OCI-LY3 (cell line): Measurements from ENCODE around the gene DNAAF9.

Experiments used
- EZH2phosphoT487 ChIP-seq: fragments of 200-600 bp; shearing (Covaris generic); IDR thresholded peaks from 2 replicates; pipeline ENCODE4 v1.6.1; 2018; ENCODE audit warnings: antibody characterized with exemption, mixed run types, low read depth
- TF ChIP-seq, protein P1 (sequence below): fragments of 200-600, 300-600 bp; sonication (generic); IDR thresholded peaks from 2 replicates; pipeline ENCODE4 v1.5.1; 2014; ENCODE audit warnings: antibody characterized with exemption, low read length, low read depth

DNA sequence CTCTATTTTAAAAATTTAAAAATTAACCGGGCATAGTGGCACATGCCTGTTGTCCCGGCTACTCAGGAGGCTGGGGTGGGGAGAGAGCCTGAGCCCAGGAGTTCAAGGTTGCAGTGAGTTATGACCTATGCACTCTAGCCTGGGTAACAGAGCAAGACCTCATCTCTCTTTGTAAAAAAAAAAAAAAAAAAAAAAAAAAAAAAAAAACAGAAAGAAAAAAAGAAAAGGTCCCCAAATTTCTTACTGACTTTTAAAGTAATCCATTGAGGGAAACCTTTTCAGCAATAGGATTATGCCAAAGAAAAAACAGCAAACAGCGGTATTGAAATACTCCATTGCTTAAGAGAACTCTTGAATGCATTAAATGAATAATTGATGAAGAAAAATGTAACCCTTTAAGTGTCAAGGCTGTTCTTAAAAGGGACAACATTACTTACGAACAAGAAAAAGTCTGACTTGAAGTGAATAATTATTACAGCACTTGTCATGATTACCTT lies 6.0 kb upstream of the DNAAF9 start:
- TF ChIP-seq, protein P1, sequence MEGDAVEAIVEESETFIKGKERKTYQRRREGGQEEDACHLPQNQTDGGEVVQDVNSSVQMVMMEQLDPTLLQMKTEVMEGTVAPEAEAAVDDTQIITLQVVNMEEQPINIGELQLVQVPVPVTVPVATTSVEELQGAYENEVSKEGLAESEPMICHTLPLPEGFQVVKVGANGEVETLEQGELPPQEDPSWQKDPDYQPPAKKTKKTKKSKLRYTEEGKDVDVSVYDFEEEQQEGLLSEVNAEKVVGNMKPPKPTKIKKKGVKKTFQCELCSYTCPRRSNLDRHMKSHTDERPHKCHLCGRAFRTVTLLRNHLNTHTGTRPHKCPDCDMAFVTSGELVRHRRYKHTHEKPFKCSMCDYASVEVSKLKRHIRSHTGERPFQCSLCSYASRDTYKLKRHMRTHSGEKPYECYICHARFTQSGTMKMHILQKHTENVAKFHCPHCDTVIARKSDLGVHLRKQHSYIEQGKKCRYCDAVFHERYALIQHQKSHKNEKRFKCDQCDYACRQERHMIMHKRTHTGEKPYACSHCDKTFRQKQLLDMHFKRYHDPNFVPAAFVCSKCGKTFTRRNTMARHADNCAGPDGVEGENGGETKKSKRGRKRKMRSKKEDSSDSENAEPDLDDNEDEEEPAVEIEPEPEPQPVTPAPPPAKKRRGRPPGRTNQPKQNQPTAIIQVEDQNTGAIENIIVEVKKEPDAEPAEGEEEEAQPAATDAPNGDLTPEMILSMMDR = no peak
- no peak for TF ChIP-seq EZH2phosphoT487
